ENCODE measurements around the gene DPP7. TPM values are rescaled to one million over a fixed set of nuclear protein-coding genes. Genes with fewer than 3 reads are reported as not detected.

The DPP7 gene
- total and polyA plus RNA-seq, 2 of the 8 experiments (the other 6 are each of a cell fraction or from before 2014, with no cell fraction given): 21.2 to 26.8 TPM

- no peak for TF ChIP-seq CHD7 (IDR thresholded peaks at IDR 0.05; ENCODE audit: insufficient replicate concordance, low read length)
- TF ChIP-seq SUZ12 (IDR thresholded peaks at IDR 0.05; ENCODE audit: low read length): no peak
- TF ChIP-seq SRF (IDR thresholded peaks at IDR 0.05; ENCODE audit: low read depth, low read length): no peak
- TF ChIP-seq USF2 (IDR thresholded peaks at IDR 0.05; ENCODE audit: low read length): no peak
- TF ChIP-seq BRCA1 (IDR thresholded peaks at IDR 0.05; ENCODE audit: low read depth, low read length): no peak
- TF ChIP-seq POLR2A (IDR thresholded peaks at IDR 0.05; ENCODE audit: control extremely low read depth in 1 of 2, low read depth in 2 of 2, low read length in 2 of 2): no peak
- TF ChIP-seq CHD1 (IDR thresholded peaks at IDR 0.05; ENCODE audit: low read depth, low read length): no peak
These were observed 43.3 kb downstream of the DPP7 start (continued) for GRCh38 chr9:137071282-137071681.
